Measurements from ENCODE around the gene TNNI2. TPM values are rescaled to one million over a fixed set of nuclear protein-coding genes. Genes with fewer than 3 reads are reported as not detected.

Gene TNNI2
- total RNA-seq, 1 experiment from 2014 or later: 0.55 TPM

GRCh38 chr11:1830322-1831223 lies 8.2 kb upstream of the TNNI2 start:
- Histone ChIP-seq H3K27ac (ENCODE audit: low read length) (no peak overlapping the region), H3K9me2 (replicated peaks; ENCODE audit: low read length) (no peaks in the 10 kb centered on the region), H3K4me2 (ENCODE audit: low read length) (no peak overlapping the region), H3K9ac (ENCODE audit: low read length) (no peak overlapping the region), H3K4me1 (ENCODE audit: insufficient read depth, low read length) (peaks cover 68% of the 10 kb centered on the region), H2AFZ (ENCODE audit: low read length) (no peak overlapping the region), H3F3A (ENCODE audit: low read length, unreplicated experiment) (no peaks in the 10 kb centered on the region), H4K20me1 (ENCODE audit: low read length) (no peaks in the 10 kb centered on the region), H3K27me3 (ENCODE audit: low read length) (no peaks in the 10 kb centered on the region), H3K79me2 (ENCODE audit: low read length) (no peaks in the 10 kb centered on the region), H3K4me3 (ENCODE audit: low read length) (no peak overlapping the region), H3K9me3 (ENCODE audit: low read length) (no peaks in the 10 kb centered on the region), H3K36me3 (ENCODE audit: low read depth, low read length) (no peaks in the 10 kb centered on the region)
- ChIA-PET CTCF (no interaction called here), POLR2A (ENCODE audit: unreplicated experiment) (no interaction called here)
- intact Hi-C loops (cut with micrococcal nuclease): loop anchor here (5.0 to 10.0 kb wide), 2 partner anchors 68 to 324 kb away; partner anchors contain the start of gene CTSD
- BruUV-seq (replicated peaks): no TSS peak
- DNase-seq (no peak), ATAC-seq (no peak)
- TF ChIP-seq EZH2phosphoT487 (IDR thresholded peaks at IDR 0.05; ENCODE audit: borderline replicate concordance, low read length) (no peak), CTCF (conservative IDR thresholded peaks at IDR 0.05; ENCODE audit: low read depth, low read length) (no peak), EZH2 (IDR thresholded peaks at IDR 0.05; ENCODE audit: low read length, unreplicated experiment) (no peak)

- peaks cover 67% of the 10 kb centered on the region for H3K4me1 ChIP-seq (ENCODE audit: insufficient read depth, low read length)
- H3K4me2 ChIP-seq (ENCODE audit: low read length): no peak overlapping the region
- no peaks in the 10 kb centered on the region for H3K9me2 ChIP-seq (replicated peaks; ENCODE audit: low read length)
- intact Hi-C loops (cut with micrococcal nuclease): loop anchor here (1.0 to 10.0 kb wide), 3 partner anchors 69 to 323 kb away; partner anchors contain the start of gene CTSD
- no TSS peak for BruUV-seq (replicated peaks)
- H3K4me3 ChIP-seq (ENCODE audit: low read length): no peak overlapping the region
- H3F3A ChIP-seq (ENCODE audit: low read length, unreplicated experiment): no peaks in the 10 kb centered on the region
- no peaks in the 10 kb centered on the region for H4K20me1 ChIP-seq (ENCODE audit: low read length)
- H3K9me3 ChIP-seq (ENCODE audit: low read length): no peaks in the 10 kb centered on the region
- H3K9ac ChIP-seq (ENCODE audit: low read length): no peak overlapping the region
- H3K27ac ChIP-seq (ENCODE audit: low read length): no peak overlapping the region
- H3K27me3 ChIP-seq (ENCODE audit: low read length): no peaks in the 10 kb centered on the region
- ChIA-PET CTCF (interaction anchor here (1.4 kb wide), 1 partner anchor 69 kb away, joined by 16 read pairs; no protein-coding TSS in a partner anchor), POLR2A (ENCODE audit: unreplicated experiment) (no interaction called here)
- peak overlapping the region; percentile 69; the same call in 1 of the 2 replicates for H2AFZ ChIP-seq (ENCODE audit: low read length)
- ATAC-seq (no peak), DNase-seq (no peak)
- no peaks in the 10 kb centered on the region for H3K79me2 ChIP-seq (ENCODE audit: low read length)
- H3K36me3 ChIP-seq (ENCODE audit: low read depth, low read length): no peaks in the 10 kb centered on the region
- TF ChIP-seq CTCF (conservative IDR thresholded peaks at IDR 0.05; ENCODE audit: low read depth, low read length) (no peak), EZH2phosphoT487 (IDR thresholded peaks at IDR 0.05; ENCODE audit: borderline replicate concordance, low read length) (no peak), EZH2 (IDR thresholded peaks at IDR 0.05; ENCODE audit: low read length, unreplicated experiment) (no peak)
Measured at GRCh38 chr11:1831338-1832210, 7.2 kb upstream of the TNNI2 start.

All from PC-3 (cell line).